Measurements from ENCODE around the gene VPS41.

Gene VPS41

GRCh38 chr7:38681882-38682281, 227.1 kb downstream of the VPS41 start (continued):
- TF ChIP-seq ZBTB11 (tag by site-specific recombination; conservative IDR thresholded peaks at IDR 0.05; ENCODE audit: low read depth) = no peak
- TF ChIP-seq ZNF514 (tag by site-specific recombination; IDR thresholded peaks at IDR 0.05) = no peak
- no peak for TF ChIP-seq ZNF48 (tag by site-specific recombination; IDR thresholded peaks at IDR 0.05)
- no peak for TF ChIP-seq ZNF664 (tag by site-specific recombination; IDR thresholded peaks at IDR 0.05)
- no peak for TF ChIP-seq ZNF221 (tag by site-specific recombination; IDR thresholded peaks at IDR 0.05; ENCODE audit: borderline replicate concordance)
- no peak for TF ChIP-seq HOXA7 (CRISPR knock-in tag; IDR thresholded peaks at IDR 0.05; ENCODE audit: borderline replicate concordance)
- no peak for TF ChIP-seq GLIS2 (tag by site-specific recombination; IDR thresholded peaks at IDR 0.05)
- no peak for TF ChIP-seq ZNF549 (tag by site-specific recombination; IDR thresholded peaks at IDR 0.05)
- no peak for TF ChIP-seq KLF10 (tag by site-specific recombination; IDR thresholded peaks at IDR 0.05)
- no peak for TF ChIP-seq ZNF548 (tag by site-specific recombination; IDR thresholded peaks at IDR 0.05)

GRCh38 chr7:38679419-38679818, 229.6 kb downstream of the VPS41 start:
- Histone ChIP-seq H3K9me3 (ENCODE audit: control insufficient read depth, insufficient read depth, low read depth, low read length) (no peaks in the 10 kb centered on the region), H3K4me1 (ENCODE audit: control insufficient read depth, insufficient read depth, low read length) (peaks cover 8% of the 10 kb centered on the region; the same call in 1 of the 2 replicates), H3K27ac (ENCODE audit: extremely low read depth, low read depth, low read length) (no peak overlapping the region), H3K36me3 (ENCODE audit: control insufficient read depth in 2 of 2, insufficient read depth in 1 of 2, low read length in 2 of 2) (no peaks in the 10 kb centered on the region), H3K4me3 (ENCODE audit: low read depth, low read length) (no peak overlapping the region)
- POLR2A ChIA-PET = no interaction called here
- CTCF ChIA-PET = interaction anchor here (0.5 kb wide), 1 partner anchor 1218 kb away, joined by 3 read pairs; no protein-coding TSS in a partner anchor
- TF ChIP-seq ZNF48 (tag by site-specific recombination; IDR thresholded peaks at IDR 0.05) = no peak
- TF ChIP-seq TSHZ1 (tag by site-specific recombination; IDR thresholded peaks at IDR 0.05; ENCODE audit: borderline replicate concordance) = no peak
- no peak for TF ChIP-seq ZNF174 (tag by site-specific recombination; IDR thresholded peaks at IDR 0.05)
- TF ChIP-seq ZNF624 (tag by site-specific recombination; IDR thresholded peaks at IDR 0.05) = no peak
- no peak for TF ChIP-seq ZNF549 (tag by site-specific recombination; IDR thresholded peaks at IDR 0.05)
- TF ChIP-seq ZNF548 (tag by site-specific recombination; IDR thresholded peaks at IDR 0.05) = no peak
- no peak for TF ChIP-seq ZNF19 (tag by site-specific recombination; IDR thresholded peaks at IDR 0.05; ENCODE audit: low read depth)
- no peak for TF ChIP-seq ZNF596 (tag by site-specific recombination; IDR thresholded peaks at IDR 0.05)
- TF ChIP-seq PRDM2 (tag by site-specific recombination; IDR thresholded peaks at IDR 0.05; ENCODE audit: borderline replicate concordance) = no peak
- TF ChIP-seq, protein P1, sequence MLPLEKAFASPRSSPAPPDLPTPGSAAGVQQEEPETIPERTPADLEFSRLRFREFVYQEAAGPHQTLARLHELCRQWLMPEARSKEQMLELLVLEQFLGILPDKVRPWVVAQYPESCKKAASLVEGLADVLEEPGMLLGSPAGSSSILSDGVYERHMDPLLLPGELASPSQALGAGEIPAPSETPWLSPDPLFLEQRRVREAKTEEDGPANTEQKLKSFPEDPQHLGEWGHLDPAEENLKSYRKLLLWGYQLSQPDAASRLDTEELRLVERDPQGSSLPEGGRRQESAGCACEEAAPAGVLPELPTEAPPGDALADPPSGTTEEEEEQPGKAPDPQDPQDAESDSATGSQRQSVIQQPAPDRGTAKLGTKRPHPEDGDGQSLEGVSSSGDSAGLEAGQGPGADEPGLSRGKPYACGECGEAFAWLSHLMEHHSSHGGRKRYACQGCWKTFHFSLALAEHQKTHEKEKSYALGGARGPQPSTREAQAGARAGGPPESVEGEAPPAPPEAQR (tag by site-specific recombination; IDR thresholded peaks at IDR 0.05) = no peak
- no peak for TF ChIP-seq ZBTB6 (tag by site-specific recombination; IDR thresholded peaks at IDR 0.05)
- no peak for TF ChIP-seq ZNF266 (tag by site-specific recombination; IDR thresholded peaks at IDR 0.05; ENCODE audit: low read depth)
- no peak for TF ChIP-seq ZBTB20 (tag by site-specific recombination; IDR thresholded peaks at IDR 0.05)

Data from HEK293 (cell line).